Endothelial cell of umbilical vein (primary cell): ENCODE measurements around the gene ZNF524. TPM values are rescaled to one million over a fixed set of nuclear protein-coding genes. Genes with fewer than 3 reads are reported as not detected.

ENCODE experiments used
- BruUV-seq: library from RNA; stranded (reverse); fragments of 400-500 nt; replicated peaks from 2 replicates; lab custom pipeline; 2021; lab: Mats Ljungman, UMichigan
- CTCF ChIA-PET: fragments of 300-600, 350-600 bp; sonication (Branson Sonifier 250); formaldehyde crosslinking; loops from one replicate; lab custom pipeline; 2021; ENCODE audit warnings: antibody characterized with exemption, inconsistent platforms; lab: Charles Lee
- POLR2A ChIA-PET: fragments of 300-600, 350-600 bp; sonication (Branson Sonifier 250); formaldehyde crosslinking; loops from one replicate; lab custom pipeline; 2021; ENCODE audit warnings: antibody characterized with exemption, inconsistent platforms; lab: Charles Lee
- DNase-seq: peaks from one replicate; pipeline ENCODE4 v3.0.0-alpha.2; 2011; ENCODE audit warnings: low read depth, low spot score
- FAIRE-seq: peaks from 2 replicates; lab custom pipeline; 2011; peaks lifted over from hg19 to GRCh38; lab: Jason Lieb, UNC
- H2AFZ ChIP-seq: 2 replicates; pipeline ENCODE4 v1.6.0; 2012; ENCODE audit warnings: low read depth, low read length, control low read depth, inconsistent platforms
- H3K27ac ChIP-seq: 2 replicates; pipeline ENCODE4 v1.5.1; 2011; ENCODE audit warnings: low read depth, mild to moderate bottlenecking, control low read depth, low read length, moderate library complexity; ENCODE audit not compliant: insufficient read depth
- H3K27me3 ChIP-seq, 2 experiments: 2 replicates each; pipeline versions ENCODE4 v1.6.0 to v1.6.1; 2011; ENCODE audit warnings: low read length in 2 of 2, mixed read lengths in 1 of 2; ENCODE audit not compliant: control insufficient read depth in 2 of 2, insufficient read depth in 2 of 2
- H3K36me3 ChIP-seq, 2 experiments: 2 replicates in 1 of 2; 3 replicates in 1 of 2; pipeline ENCODE4 v1.5.1; 2011; ENCODE audit warnings: low read length in 2 of 2, mild to moderate bottlenecking in 1 of 2, moderate library complexity in 1 of 2; ENCODE audit not compliant: control insufficient read depth in 2 of 2, insufficient read depth in 2 of 2; ENCODE audit errors: extremely low read depth in 1 of 2
- H3K4me1 ChIP-seq: 3 replicates; pipeline ENCODE4 v1.5.1; 2011; ENCODE audit warnings: mild to moderate bottlenecking, low read length; ENCODE audit not compliant: control insufficient read depth, insufficient read depth; ENCODE audit errors: extremely low read depth
- H3K4me2 ChIP-seq: 2 replicates; pipeline ENCODE4 v1.6.1; 2011; ENCODE audit warnings: low read length, control low read depth, mixed read lengths; ENCODE audit not compliant: insufficient read depth
- H3K4me3 ChIP-seq, 3 experiments: fragments of 200-600 bp in 1 of 3; sonication (generic), shearing (Covaris generic) in 1 of 3; replicated peaks in 1 of 3; 2 replicates each; pipeline ENCODE4 v1.5.1; 2011 to 2016; ENCODE audit warnings: control low read depth in 3 of 3, low read length in 3 of 3, mild to moderate bottlenecking in 2 of 3, inconsistent platforms in 1 of 3, low read depth in 1 of 3, moderate library complexity in 1 of 3; ENCODE audit not compliant: insufficient read depth in 1 of 3
- H3K79me2 ChIP-seq: 2 replicates; pipeline ENCODE4 v1.6.0; 2012; ENCODE audit warnings: low read length, inconsistent platforms; ENCODE audit not compliant: control insufficient read depth, insufficient read depth
- H3K9ac ChIP-seq: replicated peaks from 2 replicates; pipeline ENCODE3; 2011; ENCODE audit warnings: low read length, control low read depth; ENCODE audit not compliant: insufficient read depth; ENCODE audit errors: extremely low read depth
- H3K9me1 ChIP-seq: replicated peaks from 3 replicates; pipeline ENCODE4 v1.6.0; 2011; ENCODE audit warnings: mild to moderate bottlenecking, low read length; ENCODE audit not compliant: control insufficient read depth, insufficient read depth; ENCODE audit errors: extremely low read depth
- H3K9me3 ChIP-seq: replicated peaks from 2 replicates; pipeline ENCODE4 v1.5.1; 2012; ENCODE audit warnings: low read length, inconsistent platforms; ENCODE audit not compliant: control insufficient read depth, insufficient read depth
- H4K20me1 ChIP-seq: replicated peaks from 2 replicates; pipeline ENCODE3; 2011; ENCODE audit warnings: mild to moderate bottlenecking, low read length; ENCODE audit not compliant: control insufficient read depth, insufficient read depth; ENCODE audit errors: extremely low read depth
- CTCF ChIP-seq, 2 donors: IDR thresholded peaks; 1 replicate in 1 of 2; 2 replicates in 1 of 2; pipeline ENCODE4 v1.5.1; 2011; ENCODE audit warnings: low read length in 2 of 2, mild to moderate bottlenecking in 2 of 2, moderate library complexity in 2 of 2, control low read depth in 1 of 2, inconsistent platforms in 1 of 2, low read depth in 1 of 2; ENCODE audit not compliant: insufficient read depth in 1 of 2; ENCODE audit errors: extremely low read depth in 1 of 2
- EZH2 ChIP-seq: IDR thresholded peaks from 2 replicates; pipeline ENCODE4 v1.6.1; 2012; ENCODE audit warnings: borderline replicate concordance, low read depth, mild to moderate bottlenecking, moderate library complexity, low read length, inconsistent platforms; ENCODE audit not compliant: severe bottlenecking
- GATA2 ChIP-seq: IDR thresholded peaks from 2 replicates; pipeline ENCODE4 v1.7.0; 2011; ENCODE audit warnings: low read depth, mild to moderate bottlenecking, moderate library complexity, mixed read lengths, low read length; ENCODE audit not compliant: insufficient read length, insufficient read depth
- MAX ChIP-seq: IDR thresholded peaks from 2 replicates; pipeline ENCODE4 v1.6.1; 2011; ENCODE audit not compliant: insufficient read depth, insufficient read length
- MYC ChIP-seq: IDR thresholded peaks from one replicate; pipeline ENCODE4 v1.6.1; 2011; ENCODE audit warnings: mild to moderate bottlenecking, low read depth, low read length
- POLR2A ChIP-seq: IDR thresholded peaks from 2 replicates; pipeline ENCODE4 v1.6.1; 2012; ENCODE audit warnings: low read depth, mild to moderate bottlenecking, control low read depth, low read length
- POLR2AphosphoS5 ChIP-seq: IDR thresholded peaks from 2 replicates; pipeline ENCODE4 v1.6.1; 2012; ENCODE audit warnings: low read depth, mild to moderate bottlenecking, control low read depth, low read length, moderate library complexity; ENCODE audit not compliant: insufficient read depth
- dilution Hi-C: fragments of 300-500 bp; cut with MboI; formaldehyde crosslinking; loops from one replicate; pipeline ENCODE4 v1.15.0; 2019; ENCODE audit warnings: low sequenced_read_pairs; ENCODE audit not compliant: extremely low pct_ligation_motif_present
- intact Hi-C: fragments of 100-400 bp; cut with micrococcal nuclease; formaldehyde crosslinking; loops from one replicate; pipeline ENCODE4 v1.10.0; 2022
- polyA plus RNA-seq, 4 experiments: library from polyadenylated mRNA; depleted of rRNA in 3 of 4; stranded (reverse) in 3 of 4; unstranded in 1 of 4; fragments of >200 nt; gene quantifications; 2 replicates each; pipeline versions ENCODE4 v1.2.1 to v1.2.3, GENCODE V29; 2011 to 2012; ENCODE audit warnings: missing spikeins in 1 of 4
- total RNA-seq: library from RNA; stranded (reverse); gene quantifications from 2 replicates; pipeline ENCODE4 v1.2.3, GENCODE V29; 2021

Gene ZNF524
- total and polyA plus RNA-seq, 2 donors (not counting 3 experiments of a cell fraction or from before 2014, with no cell fraction given) = 15.2 to 15.4 TPM

- H3K4me1 ChIP-seq = no peaks in the 10 kb centered on the region
- DNase-seq = no peak
- H2AFZ ChIP-seq = no peak overlapping the region
- no TSS peak for BruUV-seq
- H3K27ac ChIP-seq = no peak overlapping the region
- H3K4me3 ChIP-seq = no peak overlapping the region
- no peaks in the 10 kb centered on the region for H4K20me1 ChIP-seq
- dilution Hi-C loops (no loop called here), intact Hi-C loops (no loop called here)
- TF ChIP-seq MAX = no peak
- no peak for TF ChIP-seq EZH2
- TF ChIP-seq CTCF (IDR thresholded peaks at IDR 0.05; ENCODE audit: extremely low read depth in 1 of 2, insufficient read depth in 1 of 2, low read depth in 1 of 2, low read length in 2 of 2) = no peak
- TF ChIP-seq MYC = no peak
- TF ChIP-seq GATA2 = no peak
- no peak for TF ChIP-seq POLR2A
- no peak for TF ChIP-seq POLR2AphosphoS5
- no peaks in the 10 kb centered on the region for H3K9me3 ChIP-seq
- POLR2A ChIA-PET = no interaction called here
- H3K27me3 ChIP-seq = peaks cover 0 to 3% of the 10 kb centered on the region in 2 experiments
- no peaks in the 10 kb centered on the region for H3K79me2 ChIP-seq
- no peaks in the 10 kb centered on the region for H3K9me1 ChIP-seq
- no peaks in the 10 kb centered on the region for H3K36me3 ChIP-seq
- H3K9ac ChIP-seq = no peak overlapping the region
- FAIRE-seq = no peak
- no peak overlapping the region for H3K4me2 ChIP-seq
- CTCF ChIA-PET = interaction anchor here (0.8 kb wide), 1 partner anchor 56 kb away, joined by 3 read pairs; no protein-coding TSS in a partner anchor
Measured at GRCh38 chr19:55559684-55560083, 40.4 kb upstream of the ZNF524 start.
